GM18498 (cell line): Measurements from ENCODE around the gene ZFYVE1.
A peak's percentile ranks its signal among the peaks of the same experiment; 100 is the strongest.
"Not testable (repeated sequence)": the region's sequence is repeated elsewhere in the genome, so short reads cannot be mapped to it uniquely, and the experiment has no call there.

ENCODE experiments used
- ATAC-seq: cut with Tn5 transposase; IDR thresholded peaks from one replicate; pipeline ENCODE4 v1.9.1; 2021; ENCODE audit warnings: mild to moderate bottlenecking, moderate library complexity; ENCODE audit not compliant: unreplicated experiment

Gene ZFYVE1

GRCh38 chr14:73026845-73027542 is at the start of gene ZFYVE1:
TSS of gene ZFYVE1 (minus strand) at chr14:73027106. CDS start at chr14:73024508, 2,598 bp downstream.
- peak; percentile 96 for ATAC-seq

- no peak for ATAC-seq
These were observed 42.7 kb upstream of the ZFYVE1 start for GRCh38 chr14:73069585-73069984.

- ATAC-seq: peak; percentile 20
These were observed 32.2 kb upstream of the ZFYVE1 start for GRCh38 chr14:73058922-73059673.

- ATAC-seq: peak; percentile 95
These were observed 31.5 kb upstream of the ZFYVE1 start, which contains the start of gene RBM25 for GRCh38 chr14:73058224-73058921. TSS of gene RBM25 (plus strand) at chr14:73058534. CDS start at chr14:73071642, 13,108 bp downstream.

DNA sequence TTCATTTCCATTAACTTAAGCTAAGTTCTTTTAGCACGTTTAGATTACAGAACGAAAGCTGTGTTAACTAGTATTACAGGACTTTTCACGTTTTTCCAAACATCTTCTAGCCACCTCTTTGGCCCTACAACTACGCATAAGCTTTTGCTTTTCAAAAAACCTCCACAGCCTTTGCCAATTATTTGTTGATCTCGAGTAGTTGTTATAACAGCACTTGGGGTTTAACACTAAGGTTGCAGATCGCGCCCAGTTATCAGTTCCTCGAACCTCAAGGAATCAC is 31.0 kb upstream of the ZFYVE1 start:
- ATAC-seq: no peak

DNA sequence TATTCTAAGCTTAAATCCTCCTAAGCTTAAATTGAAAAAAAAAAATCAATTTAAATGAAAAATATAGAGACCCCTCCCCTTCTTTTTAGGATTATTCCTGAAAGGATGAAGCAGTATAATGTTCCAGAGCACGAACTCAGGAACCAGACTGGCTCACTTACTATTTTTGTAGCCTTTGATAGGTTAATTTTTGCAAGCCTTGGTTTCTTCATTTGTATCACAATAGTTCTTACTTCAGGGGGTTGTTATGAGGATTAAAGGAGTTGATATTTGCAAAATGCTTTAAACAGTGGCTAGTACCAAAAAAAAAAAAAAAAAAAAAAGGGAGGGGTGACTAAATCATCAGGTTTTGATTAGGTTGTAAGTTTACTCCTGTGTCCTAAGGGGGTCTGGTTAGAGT is 28.3 kb upstream of the ZFYVE1 start:
- ATAC-seq: no peak

DNA sequence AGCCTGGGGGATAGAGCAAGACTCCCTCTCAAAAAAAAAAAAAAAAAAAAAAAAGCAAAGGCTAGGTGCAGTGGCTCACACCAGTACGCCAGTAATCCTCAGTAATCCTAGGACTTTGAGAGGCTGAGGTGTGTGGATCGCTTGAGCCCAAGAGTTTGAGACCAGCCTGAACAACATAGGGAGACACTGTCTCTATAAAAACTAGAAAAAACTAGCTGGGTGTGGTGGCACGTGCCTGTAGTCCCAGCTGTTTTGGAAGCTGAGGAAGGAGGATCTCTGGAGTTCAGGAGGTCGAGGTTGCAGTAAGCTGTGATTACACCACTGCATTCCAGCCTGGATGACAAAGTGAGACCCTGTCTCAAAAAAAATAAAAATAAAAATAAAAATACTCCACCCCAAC is 22.5 kb upstream of the ZFYVE1 start:
- ATAC-seq: no peak

DNA sequence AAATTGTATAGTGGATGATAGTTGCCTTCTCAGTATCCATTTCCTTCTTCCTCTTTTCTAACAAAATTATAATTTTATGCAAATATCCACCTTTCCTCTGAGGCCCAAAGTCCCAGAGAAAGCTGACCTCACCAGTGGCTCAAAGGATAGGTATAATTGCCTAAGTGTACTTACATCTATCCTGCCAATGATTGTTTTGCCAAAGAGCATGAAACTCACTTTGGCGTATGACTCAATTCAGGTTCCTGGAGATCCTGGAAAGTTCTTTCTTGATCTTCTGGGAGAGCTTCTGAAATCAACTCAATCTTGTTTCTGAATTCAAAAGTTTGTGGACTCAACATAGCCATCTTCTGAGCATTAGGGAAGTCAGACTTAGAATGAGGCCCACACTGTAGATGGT is 20.9 kb upstream of the ZFYVE1 start:
- no peak for ATAC-seq

DNA sequence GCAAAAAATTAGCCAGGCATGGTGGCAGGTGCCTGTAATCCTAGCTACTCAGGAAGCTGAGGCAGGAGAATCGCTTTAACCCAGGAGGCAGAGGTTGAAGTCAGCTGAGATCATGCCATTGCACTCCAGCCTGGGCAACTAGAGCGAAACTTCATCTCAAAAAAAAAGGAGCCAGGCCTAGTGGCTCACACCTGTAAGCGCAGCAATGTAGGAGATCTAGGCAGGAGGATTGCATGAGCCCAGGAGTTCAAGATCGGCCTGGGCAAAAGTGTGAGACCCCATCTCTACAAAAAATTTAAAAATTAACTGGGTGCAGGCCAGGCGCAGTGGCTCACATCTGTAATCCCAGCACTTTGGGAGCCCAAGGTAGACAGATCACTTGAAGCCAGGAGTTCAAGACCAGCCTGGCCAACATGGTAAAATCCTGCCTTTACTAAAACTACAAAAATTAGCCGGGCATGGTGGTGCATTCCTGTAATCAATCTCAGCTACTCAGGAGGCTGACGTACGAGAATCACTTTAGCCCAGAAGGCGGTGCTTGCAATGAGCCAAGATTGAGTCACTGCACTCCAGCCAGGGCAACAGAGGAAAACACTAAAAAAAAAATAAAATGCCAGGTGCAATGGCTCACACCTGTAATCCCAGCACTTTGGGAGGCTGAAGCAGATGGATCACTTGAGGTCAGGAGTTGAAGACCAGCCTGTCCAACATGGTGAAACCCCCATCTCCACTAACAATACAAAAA is 10.0 kb upstream of the ZFYVE1 start:
- ATAC-seq: not testable (repeated sequence)

DNA sequence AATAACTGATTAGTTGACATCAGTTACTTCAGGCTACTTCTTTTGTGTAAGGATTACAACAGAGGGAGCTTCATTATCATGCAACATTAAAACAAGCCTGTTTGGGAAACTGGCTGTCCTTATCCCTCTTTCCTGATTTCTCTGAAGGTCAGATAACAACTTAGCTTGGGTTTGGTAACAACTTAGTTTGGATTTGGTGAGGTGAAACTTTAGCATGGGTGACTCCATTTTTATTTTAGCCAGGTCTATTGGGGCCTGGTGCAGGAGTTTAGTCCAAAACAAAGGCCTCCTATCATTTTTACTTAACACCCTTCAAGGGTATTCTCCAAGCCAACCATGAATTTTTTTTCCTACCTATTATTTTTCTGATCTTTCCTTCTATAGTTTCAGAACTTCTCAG is 1.1 kb upstream of the ZFYVE1 start:
- no peak for ATAC-seq

- ATAC-seq: no peak
These were observed 640 bp upstream of the ZFYVE1 start for GRCh38 chr14:73027546-73027945.

- no peak for ATAC-seq
These were observed 562 bp downstream of the ZFYVE1 start for GRCh38 chr14:73026243-73026844.

DNA sequence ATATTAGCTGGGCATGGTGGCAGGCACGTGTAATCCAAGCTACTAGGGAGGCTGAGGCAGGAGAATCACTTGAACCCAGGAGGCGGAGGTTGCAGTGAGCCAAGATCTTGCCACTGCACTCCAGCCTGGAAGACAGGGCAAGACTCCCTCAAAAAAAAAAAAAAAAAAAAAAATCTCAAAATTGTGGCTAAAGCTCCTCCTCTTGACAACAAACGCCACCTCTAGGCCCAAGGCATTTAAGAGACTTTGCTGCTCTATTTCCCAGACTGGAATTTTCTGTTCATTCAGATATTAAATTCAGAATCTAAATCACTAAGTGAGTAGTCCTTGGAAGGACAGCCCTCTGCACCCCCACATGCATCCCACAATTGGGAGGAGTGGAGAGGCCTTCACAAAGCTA is 1.4 kb downstream of the ZFYVE1 start:
- ATAC-seq: no peak

DNA sequence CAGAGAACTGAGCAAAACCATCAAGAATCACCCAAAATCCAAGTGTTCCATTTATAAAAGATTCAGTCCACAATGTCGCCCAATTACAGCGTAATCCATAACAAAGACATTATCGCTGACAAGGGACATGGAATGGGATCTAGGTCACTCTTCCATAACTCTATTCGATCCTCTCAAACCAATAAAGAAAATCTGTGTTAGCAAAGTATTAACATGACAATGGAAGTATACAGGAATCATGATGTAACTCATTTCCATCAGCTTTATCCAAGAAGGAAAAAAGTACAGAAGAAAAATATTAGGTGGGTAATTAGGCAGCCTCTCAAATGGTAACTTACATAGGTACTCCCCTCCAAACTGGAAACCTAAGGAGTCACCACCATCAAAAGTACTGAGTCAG is 4.9 kb downstream of the ZFYVE1 start:
- ATAC-seq: no peak

DNA sequence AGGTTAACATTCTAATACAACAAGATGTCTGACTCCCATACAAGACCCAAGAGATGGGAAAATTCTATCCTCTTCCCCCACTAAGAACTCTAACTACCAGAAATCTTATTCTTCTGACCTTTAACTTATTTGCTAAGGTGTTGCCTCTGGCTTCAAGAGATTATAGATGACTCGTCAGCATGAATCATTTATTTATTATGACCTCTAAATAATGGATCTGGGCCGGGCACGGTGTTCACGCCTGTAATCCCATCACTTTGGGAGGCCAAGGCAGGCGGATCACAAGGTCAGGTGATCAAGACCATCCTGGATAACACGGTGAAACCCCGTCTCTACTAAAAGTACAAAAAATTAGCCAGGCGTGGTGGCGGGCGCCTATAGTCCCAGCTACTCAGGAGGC is 10.9 kb downstream of the ZFYVE1 start:
- not testable (repeated sequence) for ATAC-seq

GRCh38 chr14:73015552-73015951 is 11.4 kb downstream of the ZFYVE1 start:
- ATAC-seq: not testable (repeated sequence)

- ATAC-seq: peak; percentile 81
These were observed 12.8 kb downstream of the ZFYVE1 start for GRCh38 chr14:73014105-73014504.

DNA sequence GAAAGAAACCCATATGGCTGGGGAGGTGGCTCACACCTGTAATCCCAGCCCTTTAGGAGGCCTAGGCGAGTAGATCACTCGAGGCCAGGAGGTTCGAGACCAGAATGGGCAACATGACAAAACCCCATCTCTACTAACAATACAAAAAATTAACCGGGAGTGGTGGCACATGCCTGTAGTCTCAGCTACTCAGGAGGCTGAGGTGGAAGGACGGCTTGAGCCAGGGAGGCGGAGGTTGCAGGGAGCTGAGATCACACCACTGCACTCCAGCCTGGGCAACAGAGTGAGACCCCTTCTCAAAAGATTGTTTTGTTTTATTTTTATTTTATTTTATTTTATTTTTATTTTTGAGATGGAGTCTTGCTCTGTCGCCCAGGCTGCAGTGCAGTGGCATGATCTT is 15.7 kb downstream of the ZFYVE1 start:
- not testable (repeated sequence) for ATAC-seq

- no peak for ATAC-seq
These were observed 18.4 kb downstream of the ZFYVE1 start for GRCh38 chr14:73008501-73008900.

DNA sequence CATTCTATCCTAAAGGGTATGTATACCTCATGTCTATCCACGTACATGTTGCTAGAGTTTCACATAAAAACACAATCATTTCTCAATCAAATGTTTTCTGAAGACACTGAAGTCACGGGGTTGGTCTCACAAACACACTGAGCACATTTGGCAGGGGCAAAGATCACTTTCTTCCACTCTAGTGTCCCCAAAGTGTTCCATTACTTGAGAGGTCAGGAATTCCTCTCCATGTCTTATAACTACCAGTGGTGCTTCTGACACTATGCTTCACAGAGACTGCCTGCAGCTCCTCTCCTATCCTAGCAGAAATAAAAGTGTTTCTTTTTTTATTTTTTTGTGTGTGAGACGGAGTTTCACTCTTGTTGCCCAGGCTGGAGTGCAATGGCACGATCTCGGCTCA is 19.1 kb downstream of the ZFYVE1 start:
- ATAC-seq: no peak

- ATAC-seq: not testable (repeated sequence)
These were observed 22.3 kb downstream of the ZFYVE1 start for GRCh38 chr14:73004641-73005040.
